Stimulated activated naive CD4-positive, alpha-beta T cell treated with Interleukin-2 at 50 U/mL for 16 hours (primary cell): Measurements from ENCODE around the gene SNRPD3.
"Not testable (repeated sequence)": the region's sequence is repeated elsewhere in the genome, so short reads cannot be mapped to it uniquely, and the experiment has no call there.

Experiments used
- DNase-seq: peaks from one replicate; lab custom pipeline; 2025; lab: John Stamatoyannopoulos, UW

The SNRPD3 gene

DNA sequence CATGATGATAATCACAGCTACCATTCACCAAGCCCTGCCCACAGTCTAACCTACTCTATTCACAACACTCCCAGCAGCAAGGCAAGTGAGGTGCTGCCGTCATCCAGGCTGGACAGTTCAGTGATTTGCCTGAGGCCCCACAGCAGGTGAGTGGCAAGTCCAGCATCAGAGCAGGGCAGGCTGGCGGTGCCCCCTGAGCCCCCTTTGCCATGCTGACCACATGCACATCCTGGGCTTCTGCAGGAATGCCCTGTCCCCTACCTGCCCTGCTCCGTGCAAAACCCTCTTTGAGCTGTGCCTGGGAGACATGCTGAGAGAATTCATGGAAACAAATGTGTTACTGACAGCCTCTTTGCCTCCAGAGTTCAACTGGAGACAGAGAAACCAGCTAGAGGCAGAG, 54.1 kb downstream of the SNRPD3 start:
- DNase-seq = not testable (repeated sequence)

DNA sequence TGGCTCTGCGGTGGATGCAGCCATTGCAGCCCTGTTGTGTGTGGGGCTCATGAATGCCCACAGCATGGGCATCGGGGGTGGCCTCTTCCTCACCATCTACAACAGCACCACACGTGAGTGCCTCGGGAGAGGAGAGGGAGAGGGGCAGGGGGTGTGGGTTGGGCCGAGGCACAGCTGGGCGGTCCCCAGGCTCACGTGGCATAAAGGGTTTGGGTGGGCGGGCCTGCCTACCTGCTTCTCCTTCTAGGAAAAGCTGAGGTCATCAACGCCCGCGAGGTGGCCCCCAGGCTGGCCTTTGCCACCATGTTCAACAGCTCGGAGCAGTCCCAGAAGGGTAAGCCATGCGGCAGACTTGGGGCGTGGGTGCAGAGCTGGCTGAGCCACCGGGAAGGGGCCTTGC, 59.0 kb downstream of the SNRPD3 start:
- DNase-seq = not testable (repeated sequence)

DNA sequence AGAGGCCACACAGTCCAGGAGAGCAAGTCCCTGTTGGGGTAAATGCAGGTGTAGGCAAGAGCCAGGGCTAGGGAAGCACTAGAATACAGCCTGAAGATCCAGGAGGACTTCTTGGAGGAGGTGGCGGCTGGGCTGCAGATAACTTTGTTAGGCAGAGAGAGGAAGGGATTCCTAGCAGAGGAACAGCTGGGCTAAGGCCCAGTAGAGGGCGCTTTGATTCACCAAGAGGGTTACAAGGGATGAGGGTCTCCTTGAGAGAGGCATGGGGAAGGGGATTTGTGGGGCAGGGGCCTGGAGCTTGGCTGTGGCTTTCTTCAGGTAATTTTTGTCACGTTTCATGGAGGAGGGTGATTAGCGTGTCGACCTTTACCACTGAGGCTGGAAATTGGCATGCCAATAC, 65.4 kb downstream of the SNRPD3 start:
- DNase-seq = not testable (repeated sequence)

DNA sequence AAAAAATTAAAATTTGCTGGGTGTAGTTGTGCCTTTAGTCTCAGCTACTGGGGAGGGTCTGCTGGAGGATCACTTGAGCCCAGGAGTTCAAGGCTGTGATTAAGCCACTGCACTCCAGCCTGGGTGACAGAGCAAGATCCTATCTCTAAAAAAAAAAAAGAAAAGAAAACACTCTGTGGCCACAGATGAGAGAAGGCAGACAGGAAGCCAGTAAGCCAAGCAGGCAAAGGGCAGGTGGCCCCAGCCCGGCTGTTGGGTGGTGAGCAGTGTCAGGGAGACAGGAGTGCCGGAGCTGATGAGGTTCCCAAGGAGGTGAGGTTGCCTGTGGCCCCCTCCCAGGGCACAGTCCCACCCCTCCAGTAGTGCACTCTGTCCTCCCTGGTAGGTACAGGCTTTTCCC, 66.8 kb downstream of the SNRPD3 start:
- DNase-seq = not testable (repeated sequence)
